ENCODE results near the gene LRRC61.

DNA sequence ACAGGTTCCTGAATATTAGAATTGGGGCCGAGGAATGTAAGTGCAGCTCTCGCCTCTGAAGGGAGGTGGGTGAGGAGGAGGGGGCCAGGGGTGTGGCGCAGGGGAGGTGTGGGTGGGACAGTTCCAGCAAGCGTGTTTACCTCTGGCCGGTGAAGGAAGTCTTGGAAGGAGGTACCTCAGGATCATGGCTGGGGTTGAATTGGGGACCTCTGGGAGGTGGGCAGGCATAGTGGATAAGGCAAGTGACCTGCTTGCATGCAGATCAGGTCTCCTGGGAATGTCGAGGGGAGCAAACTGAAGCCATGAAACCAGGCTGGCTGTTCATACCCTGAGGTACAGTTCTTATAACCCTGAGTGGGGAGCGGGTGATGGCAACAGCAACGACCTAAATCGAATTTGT, 57.9 kb downstream of the LRRC61 start:
- TF ChIP-seq POLR2A (IDR thresholded peaks at IDR 0.05), result no peak
- no peak for TF ChIP-seq CTCF (IDR thresholded peaks at IDR 0.05)
